Brain pericyte (primary cell): ENCODE results near the gene TYMP.

Experiments used
- DNase-seq: peaks from one replicate; pipeline ENCODE4 v3.0.0-alpha.2; 2012; ENCODE audit warnings: low read depth, low spot score

TYMP gene

DNA sequence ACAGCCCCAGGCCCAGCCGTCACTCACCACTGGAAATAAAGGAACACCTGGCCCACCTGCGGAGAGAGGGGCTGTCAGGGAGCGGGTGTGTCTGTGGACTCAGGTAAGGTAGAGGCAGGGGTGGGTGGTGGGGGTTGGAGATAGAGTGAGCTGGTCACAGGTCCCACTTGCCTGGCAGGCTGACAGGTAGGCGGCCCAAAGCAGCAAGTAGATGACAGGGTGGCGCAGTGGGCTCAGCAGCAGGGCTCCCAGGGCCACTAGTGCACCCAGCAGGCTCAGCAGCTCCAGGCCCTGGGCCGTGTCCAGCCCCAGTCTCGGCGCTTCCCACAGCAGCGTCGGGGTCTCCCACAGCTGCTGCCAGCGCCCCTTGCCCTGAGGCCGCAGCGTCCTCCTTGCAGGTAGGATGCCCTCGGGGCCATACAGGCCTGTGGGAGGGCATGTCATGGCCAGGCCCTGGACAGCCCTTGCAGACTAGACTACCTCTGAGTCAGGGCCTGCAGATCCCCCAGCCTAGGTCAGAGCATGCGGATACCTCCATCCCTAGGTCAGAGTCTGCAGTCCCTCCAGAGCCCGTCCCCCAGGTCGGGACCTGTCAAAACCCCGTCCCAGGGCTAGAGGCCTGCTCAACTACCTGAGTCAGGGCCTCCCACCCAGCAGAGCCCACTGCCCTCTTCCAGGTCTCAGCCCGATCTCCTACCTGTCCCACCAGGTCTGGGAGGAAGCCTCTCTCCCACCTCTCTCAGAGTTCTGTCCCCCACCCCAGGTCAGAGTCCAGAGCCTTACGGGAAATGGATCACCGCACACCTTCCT is 23.0 kb downstream of the TYMP start:
- DNase-seq = no peak

DNA sequence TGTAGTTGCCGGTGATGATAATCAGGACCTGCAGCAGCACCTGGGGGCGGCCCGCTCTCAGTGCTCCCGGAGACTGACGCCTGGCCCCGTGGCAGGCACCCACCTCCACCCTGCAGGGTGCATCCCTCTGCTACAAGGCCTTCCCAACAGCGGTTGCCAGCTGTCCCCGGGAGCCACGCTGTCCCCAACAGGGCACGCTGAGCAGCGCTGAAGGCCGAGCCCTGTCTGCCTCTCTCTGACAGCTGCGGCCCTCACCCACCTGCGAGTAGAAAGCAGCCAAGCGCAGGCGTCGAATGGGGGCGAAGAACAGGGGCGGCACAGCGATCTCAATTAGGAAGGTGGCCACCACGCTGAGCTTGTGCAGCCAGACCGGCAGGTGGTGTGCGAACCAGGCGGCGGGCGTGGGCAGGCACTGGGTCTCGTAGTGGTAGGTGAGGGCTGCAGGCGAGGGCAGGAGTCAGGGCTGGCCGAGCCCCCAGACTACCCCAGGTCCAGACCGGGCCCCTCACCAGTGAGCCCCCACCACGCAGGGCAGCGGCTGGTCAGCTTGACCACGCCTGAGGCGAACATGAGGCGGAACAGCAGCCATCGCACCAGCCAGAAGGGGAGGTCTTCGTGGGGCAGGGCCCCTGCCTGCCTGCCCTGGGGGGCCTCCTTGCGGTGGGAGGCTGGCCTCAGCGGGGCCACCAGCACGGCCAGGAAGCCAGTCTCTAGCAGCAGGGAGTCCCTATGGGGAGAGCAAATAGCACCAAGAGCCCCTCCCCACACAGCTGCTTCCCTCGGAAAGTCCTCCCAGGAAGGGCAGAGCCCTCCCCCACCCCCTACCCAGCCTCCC is 23.8 kb downstream of the TYMP start:
- DNase-seq = no peak

DNA sequence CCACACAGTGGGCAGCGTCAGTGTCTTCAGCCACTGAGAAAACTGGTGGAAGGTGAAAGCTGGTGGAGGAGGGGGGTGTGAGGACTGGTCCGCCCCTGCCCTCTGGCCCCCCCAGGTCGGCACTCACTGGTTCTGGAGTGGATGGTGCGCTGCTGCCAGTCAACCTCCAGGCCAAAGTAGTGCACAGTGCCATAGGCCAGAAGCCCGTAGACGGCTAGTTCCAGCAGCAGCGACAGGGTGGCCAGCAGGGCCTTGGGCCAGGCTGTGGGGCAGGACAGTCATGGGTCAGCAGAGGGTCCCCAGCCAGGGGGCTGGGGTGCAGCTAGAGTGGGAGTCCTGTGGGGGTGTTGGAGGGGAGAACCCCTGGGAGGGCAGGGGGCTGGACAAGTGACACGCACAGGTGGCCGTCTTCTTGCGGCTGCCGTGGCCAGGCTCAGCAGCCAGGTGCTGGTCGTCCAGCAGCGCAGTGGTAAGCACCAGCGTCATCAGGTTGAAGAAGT is 24.5 kb downstream of the TYMP start:
- no peak for DNase-seq

DNA sequence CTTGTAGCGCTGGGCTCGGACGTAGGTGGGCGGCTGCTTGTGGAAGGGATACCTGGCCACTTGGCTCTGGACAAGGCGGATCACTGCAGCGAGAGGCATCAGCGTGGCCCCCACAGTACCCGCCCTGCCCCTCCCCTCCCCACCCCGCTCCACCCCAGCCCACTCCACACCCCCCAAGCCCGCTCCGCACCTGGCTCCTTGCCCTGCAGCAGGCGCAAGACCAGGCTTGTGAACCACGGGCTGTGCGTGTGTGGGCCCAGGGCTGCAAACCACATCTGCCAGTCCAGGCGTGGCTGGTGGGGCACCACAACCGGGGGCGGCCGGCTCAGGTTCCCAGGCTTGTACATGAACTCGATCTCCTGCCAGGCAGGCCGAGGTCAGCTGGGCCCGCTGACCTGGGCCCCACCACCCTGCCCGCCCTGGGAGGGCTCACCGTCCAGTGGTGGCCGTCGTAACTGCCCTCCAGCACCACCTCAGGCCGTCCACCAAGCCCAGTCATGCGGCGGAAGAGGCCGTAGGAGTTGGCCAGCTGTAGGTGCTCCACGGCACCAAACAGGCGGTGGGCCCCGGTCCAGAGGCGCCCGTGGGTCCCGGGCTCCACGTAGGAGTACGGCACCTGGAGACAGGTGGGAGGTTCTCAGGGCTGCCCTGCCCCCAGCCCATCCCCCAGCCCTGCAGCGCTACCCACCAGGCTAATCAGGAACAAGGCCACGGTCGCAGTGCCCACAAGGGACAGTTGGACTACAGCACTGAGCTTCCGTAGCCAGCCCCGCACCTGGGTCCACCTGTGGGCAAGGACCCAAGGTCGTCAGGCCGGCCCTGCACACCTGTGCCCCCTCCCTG is 25.2 kb downstream of the TYMP start:
- DNase-seq = no peak

DNA sequence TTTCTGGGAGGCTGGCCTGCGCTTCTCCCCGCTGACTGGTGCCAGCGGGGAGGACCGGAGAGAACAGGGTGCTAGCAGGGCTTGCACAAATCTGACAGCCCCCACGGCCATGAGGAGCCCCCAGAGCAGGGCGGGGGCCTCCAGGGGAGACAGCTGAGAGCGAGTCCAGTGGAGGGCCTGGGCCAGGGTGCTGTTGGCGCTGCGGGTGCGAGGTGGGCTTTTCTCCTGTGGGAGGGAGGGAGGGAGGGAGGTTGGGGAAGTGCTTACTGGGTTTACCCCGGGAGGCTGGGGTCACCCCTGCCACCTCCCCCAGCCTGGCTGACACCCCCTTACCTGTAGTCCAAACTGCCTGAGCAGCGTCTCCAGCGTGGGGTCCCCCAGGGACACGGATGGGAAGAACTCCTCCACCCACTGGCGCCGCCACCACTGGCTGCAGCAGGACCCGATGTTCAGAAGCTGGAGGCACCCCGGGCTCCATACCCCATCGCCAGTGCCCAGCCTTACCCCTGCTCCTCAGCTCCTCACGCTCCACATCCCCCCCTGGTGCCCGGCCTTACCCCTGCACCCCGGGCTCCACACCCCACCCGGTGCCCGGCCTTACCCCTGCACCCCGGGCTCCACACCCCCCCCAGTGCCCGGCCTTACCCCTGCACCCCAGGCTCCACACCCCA is 26.2 kb downstream of the TYMP start:
- DNase-seq = no peak

DNA sequence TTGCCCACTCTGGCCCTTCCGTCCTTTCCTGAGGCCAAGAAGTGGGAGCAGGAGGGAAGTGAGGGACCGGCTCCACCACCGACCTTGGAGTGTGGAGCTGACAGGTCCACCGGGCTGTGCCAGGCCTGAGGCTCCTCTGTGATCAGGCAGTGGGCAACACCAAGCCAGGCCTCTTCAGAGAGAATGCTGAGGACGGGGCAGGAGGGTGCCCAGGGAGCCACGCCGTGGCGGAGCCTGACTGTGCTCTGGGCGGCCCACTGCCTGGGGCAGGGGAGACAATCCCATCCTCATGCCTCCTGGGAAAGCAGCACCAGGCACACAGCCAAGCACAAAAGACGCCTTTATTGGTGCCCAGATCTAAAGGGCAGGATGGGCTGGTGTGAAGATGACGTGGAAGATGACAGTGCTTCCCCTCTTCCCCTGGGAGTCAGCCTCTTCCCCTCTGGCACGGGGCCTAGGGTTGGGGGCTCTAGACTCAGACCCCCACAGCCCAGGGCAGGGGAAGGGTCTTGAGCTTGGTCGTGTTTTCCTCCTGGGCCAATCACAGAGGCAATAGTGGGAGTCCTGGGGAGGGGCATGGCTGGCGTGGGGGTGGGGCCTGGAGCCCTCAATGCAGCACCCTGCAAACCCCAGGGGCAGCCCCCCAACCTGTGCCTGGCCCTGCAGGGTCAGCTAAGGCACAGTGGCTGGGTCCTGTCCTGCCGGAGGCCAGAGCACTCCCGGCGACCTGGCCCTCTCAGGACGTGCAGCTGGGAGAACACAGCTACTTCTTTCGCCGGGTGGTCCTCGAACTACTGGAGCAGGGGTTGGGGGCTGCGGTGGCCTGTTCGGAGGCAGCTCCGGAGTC is 27.0 kb downstream of the TYMP start:
- no peak for DNase-seq

DNA sequence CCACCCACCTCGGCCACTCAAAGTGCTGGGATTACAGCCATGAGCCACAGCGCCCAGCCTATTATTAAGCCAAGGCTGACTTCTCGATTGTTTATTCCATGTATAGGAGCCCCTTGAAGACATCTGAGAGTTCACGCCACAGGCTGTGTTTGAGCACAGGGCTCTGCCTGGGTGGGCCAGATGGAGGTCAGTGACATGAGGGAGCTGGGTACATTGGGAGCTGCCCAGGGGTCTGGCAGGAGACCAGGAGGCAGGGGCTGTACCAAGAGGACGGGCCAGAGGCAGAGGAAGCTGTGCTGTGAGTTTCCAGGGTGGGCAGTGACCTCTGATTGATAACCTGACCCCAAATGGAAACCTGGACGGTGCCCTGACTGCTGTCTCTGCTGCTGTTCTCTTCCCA is 27.7 kb downstream of the TYMP start:
- no peak for DNase-seq

DNA sequence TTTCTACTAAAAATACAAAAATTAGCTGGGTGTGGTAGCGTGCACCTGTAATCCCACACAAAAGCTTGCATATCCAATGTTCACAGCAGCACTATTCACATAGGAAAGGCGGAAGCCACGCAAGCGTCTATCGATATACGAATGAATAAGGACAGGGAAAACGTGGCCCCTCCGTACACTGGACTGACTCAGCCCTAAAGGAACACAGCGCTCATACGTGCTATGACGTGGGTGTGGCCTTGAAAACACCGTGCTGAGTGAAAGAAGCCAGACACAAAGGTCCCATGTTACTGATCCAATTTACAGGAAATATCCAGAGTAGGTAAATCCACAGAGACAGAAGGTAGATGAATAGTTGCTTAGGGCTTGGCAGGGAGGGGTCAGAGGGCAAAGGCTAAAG is 29.4 kb downstream of the TYMP start:
- no peak for DNase-seq

DNA sequence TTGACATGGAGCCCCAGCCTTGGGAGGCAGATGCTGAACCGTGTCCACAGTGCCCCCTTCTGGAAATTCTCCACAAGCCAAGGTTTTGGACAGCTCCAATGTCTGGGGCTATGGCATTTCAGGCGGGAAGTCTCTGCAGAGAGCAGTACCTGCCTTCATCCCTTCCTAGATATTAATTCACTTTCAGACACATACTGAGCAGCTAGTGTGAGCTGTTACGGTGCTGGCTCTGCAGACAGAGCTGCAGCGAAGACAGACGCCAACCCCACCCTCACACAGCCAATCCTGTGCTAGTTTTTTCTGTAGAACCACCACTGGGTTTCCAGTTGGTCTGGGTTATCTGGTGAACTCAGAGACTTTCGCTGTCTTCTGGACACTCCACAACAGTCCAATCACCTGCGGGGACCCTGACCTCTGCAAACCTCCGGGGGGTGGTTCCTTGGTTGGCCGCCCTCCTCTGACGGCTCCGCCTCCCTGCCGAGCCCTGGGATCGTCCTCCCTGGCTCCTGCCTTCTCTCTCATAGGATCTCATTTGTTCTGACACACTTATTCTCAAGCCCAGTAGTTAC is 31.4 kb downstream of the TYMP start:
- DNase-seq = no peak

DNA sequence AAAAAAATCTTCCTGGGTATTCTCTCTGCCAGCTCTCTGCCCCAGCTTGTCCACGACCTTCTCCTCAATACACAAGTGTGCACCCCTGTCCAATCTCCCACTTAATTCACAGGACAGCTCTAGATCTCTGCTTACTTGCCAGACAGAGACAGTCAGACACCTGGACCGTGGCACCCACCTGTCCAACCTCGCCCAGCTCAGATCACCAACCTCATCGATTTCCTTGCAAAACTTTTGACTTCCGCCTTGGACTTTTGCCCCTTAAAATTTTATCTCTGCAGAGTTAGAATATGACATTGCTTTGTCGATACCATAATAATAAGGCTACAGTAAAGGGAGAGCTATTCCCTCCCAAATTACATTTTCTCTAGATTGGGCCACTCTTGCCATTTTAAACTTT is 32.7 kb downstream of the TYMP start:
- DNase-seq = no peak

DNA sequence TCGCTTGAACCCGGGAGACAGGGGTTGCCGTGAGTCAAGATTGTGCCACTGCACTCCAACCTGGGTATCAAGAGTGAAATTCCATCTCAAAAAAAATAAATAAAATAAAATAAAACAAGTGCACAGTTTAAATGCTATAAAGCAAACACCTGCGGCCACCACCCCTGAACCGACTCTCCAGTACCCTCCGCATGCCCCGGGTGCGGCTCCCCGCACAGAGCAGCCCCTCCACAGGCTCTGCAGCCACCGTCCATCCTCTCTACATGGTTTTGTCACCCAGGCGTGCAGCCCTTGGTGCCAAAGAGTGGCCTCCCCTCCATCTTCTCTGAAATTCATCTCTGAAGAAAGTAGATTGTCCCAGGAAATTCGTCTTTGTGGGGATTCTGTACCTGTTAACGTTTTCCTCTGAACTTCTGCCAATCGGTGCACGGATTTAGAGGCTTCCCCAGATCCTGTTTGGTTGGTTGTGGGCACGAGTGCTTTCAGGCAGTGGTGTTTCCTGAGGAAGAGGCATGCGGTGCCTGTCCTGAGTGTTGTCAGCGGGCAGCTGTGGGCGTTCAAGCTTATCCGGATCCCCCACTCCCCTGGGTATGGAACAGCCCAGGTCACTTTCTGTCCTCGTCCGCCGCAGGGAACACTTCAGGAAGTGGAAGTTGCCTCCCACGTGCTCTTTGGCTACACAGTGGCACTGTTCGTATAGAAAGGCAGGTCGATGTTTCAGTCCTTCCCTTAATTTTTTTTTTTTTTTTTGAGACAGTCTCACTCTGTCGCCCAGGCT is 39.1 kb downstream of the TYMP start:
- DNase-seq = no peak

DNA sequence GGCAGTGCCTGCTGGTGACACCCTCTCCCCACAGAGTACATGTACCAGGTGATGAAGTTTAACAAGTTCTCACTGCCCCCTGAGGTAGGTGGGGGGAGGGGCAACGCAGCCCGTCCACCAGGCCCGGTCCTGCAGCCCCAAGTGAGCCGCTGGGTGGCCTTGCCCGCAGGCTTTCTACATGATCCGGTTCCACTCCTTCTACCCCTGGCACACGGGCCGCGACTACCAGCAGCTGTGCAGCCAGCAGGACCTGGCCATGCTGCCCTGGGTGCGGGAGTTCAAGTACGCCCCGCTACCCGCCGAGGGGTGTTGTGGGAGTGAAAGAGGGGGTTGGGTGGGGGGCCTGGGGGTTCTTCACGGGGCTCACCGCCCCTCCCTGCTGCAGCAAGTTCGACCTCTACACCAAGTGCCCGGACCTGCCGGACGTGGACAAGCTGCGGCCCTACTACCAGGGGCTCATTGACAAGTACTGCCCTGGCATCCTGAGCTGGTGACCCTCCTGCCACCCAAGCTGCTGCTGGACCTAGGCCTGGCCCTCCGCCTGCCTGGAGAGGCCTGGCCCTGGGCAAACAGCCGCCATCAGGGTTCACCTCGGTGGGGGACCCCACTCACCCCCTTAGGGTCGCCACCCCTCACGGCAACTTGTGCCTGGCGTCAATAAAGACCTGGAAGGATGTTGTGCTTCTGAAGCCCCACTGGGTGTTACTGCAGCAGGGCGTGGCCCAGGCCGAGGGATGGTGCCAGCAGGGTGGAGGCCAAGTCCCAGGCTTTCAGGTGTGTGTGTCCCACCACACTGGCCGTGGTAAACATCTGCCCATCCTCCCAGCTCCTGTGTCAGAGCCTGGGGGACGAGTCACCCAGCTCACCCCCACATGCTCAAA is 40.2 kb downstream of the TYMP start:
- no peak for DNase-seq

DNA sequence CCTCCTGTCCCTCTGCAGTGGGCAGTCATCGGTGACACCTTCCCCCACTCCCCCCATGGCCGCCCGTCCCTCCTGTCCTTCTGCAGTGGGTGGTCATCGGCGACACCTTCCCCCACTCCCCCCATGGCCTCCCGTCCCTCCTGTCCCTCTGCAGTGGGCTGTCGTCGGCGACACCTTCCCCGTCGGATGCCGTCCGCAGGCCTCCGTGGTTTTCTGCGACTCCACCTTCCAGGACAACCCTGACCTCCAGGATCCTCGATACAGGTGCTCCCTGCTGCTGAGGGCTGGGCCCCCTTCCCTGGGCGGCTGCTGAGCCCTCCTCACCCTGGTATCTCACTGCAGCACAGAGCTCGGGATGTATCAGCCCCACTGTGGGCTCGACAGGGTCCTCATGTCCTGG is 40.9 kb downstream of the TYMP start:
- no peak for DNase-seq

DNA sequence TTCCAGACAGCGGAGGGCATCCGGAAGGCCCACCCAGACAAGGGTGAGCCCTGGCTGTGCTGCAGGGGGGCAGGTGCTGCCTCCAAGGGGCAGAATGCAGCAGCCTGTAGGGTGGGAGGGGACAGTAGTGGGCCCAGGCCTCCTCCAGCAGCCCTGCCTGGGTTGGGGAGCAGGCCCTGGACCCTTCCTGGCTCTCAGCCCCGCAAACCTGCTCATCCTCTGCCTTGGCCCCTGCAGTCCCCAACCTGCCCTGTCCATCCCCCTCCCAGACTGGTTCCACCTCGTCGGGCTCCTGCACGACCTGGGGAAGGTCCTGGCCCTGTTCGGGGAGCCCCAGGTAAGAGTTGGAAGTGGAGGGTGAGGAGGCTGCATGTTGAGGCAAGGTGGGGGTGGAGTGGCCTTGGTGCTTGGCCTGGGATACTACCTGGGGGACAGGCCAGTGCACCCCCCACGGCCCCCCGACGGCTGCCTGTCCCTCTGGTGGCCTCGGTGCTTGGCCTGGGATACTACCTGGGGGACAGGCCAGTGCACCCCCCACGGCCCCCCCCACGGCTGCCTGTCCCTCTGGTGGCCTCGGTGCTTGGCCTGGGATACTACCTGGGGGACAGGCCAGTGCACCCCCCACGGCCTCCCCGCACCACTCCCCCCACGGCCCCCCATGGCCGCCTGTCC is 41.7 kb downstream of the TYMP start:
- no peak for DNase-seq

DNA sequence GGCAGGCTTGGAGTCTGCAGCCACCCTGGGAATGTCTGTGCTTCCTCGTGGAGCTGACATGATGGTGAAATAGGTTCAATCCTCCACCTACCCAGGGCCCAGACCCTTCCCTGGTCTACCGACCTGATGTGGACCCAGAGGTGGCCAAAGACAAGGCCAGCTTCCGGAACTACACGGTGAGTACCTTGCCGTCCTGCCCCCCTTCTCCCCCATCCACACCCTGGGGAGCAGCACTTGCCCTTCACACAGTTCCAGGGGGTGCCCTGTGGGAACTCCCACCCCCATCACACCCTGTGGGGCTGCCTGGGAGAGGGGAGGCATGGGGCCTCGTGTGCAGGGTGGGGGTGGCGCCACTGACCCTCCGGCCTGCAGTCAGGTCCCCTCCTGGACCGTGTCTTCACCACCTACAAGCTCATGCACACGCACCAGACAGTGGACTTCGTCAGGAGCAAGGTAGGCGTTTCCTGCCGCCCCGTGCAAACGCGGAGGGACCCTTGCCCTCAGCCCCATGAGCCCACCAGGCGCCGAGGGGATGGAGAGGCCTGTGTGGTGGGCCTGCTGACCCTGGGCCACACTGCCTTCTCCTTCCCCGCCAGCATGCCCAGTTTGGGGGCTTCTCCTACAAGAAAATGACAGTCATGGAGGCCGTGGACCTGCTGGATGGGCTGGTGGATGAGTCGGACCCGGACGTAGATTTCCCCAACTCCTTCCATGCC is 42.4 kb downstream of the TYMP start:
- DNase-seq = no peak

DNA sequence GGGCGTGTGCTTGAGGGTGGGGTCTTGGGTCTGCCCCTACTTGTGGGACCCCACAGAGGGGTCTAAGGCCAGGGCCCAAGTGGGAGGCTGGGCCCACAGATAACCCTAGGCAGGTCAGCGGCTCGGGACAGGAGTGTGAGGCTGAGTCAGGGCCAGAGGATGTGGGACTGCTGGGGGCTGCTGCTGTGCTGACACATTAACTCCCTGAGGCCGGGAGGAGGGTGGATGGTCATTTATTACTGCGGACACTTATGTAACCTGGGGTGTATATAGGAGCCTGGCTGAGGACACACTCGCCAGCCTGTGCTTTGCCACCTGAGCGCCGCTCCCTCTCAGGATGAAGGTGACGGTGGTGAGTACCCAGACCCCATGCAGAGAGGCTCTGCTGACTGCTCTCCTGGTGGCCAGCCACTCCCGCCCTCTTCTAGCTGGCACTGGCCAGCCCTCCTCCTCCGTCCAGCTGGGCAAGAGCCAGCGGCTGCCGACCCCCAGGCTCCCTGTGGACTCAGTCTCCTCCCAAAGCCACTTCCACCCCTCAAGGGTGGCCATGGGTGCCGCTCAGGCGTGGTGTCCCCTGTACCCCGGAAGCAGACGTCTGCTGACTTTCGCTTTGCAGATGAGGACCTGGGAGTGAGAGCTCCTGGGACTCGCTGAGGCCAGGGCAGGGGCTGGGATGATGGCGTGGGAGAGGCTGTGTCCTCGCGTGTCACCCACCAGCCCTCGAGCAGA is 43.1 kb downstream of the TYMP start, which contains the start of gene MIOX:
MIOX (plus strand) TSS at position 299 of the 729 bp plus-strand sequence; CDS start at position 338, 39 bp downstream.
- DNase-seq = no peak
